ENCODE results near the gene ZBTB16. TPM values are rescaled to one million over a fixed set of nuclear protein-coding genes. Genes with fewer than 3 reads are reported as not detected.

ZBTB16 gene
- total RNA-seq, 1 experiment from 2014 or later: 0.44 TPM

GRCh38 chr11:114065094-114065493 lies 5.6 kb downstream of the ZBTB16 start:
- H3K9me2 ChIP-seq (ENCODE audit: insufficient read depth): no peaks in the 10 kb centered on the region

GRCh38 chr11:114066046-114066648 lies 6.6 kb downstream of the ZBTB16 start:
- H3K79me2 ChIP-seq (ENCODE audit: low read depth): no peaks in the 10 kb centered on the region
- ChIA-PET POLR2A (ENCODE audit: unreplicated experiment) (no interaction called here), CTCF (no interaction called here)
- DNase-seq: no peak
- BruUV-seq (replicated peaks): no TSS peak
- no peaks in the 10 kb centered on the region for H3F3A ChIP-seq (ENCODE audit: insufficient read depth, low read depth)
- no peaks in the 10 kb centered on the region for H3K9me3 ChIP-seq (ENCODE audit: insufficient read depth, low read depth)
- no peaks in the 10 kb centered on the region for H3K36me3 ChIP-seq (ENCODE audit: low read depth)
- H4K20me1 ChIP-seq (ENCODE audit: insufficient read depth): no peaks in the 10 kb centered on the region
- H3K4me1 ChIP-seq (replicated peaks; ENCODE audit: insufficient read depth): no peaks in the 10 kb centered on the region
- intact Hi-C loops (cut with micrococcal nuclease; ENCODE audit: unreplicated experiment): no loop called here
- H3K4me3 ChIP-seq: no peak overlapping the region
- H2AFZ ChIP-seq: no peak overlapping the region
- no peaks in the 10 kb centered on the region for H3K9me2 ChIP-seq (ENCODE audit: insufficient read depth)
- H3K27me3 ChIP-seq (ENCODE audit: insufficient read depth, low read depth): peaks cover 90% of the 10 kb centered on the region
- H3K4me2 ChIP-seq: no peak overlapping the region
- no peak for TF ChIP-seq CTCF (conservative IDR thresholded peaks at IDR 0.05)
- TF ChIP-seq EZH2 (IDR thresholded peaks at IDR 0.05; ENCODE audit: low read depth): no peak
- no peak overlapping the region for H3K27ac ChIP-seq

More at GRCh38 chr11:114065094-114065493, 5.6 kb downstream of the ZBTB16 start:
- ChIA-PET POLR2A (ENCODE audit: unreplicated experiment) (no interaction called here), CTCF (no interaction called here)
- peaks cover 80% of the 10 kb centered on the region for H3K27me3 ChIP-seq (ENCODE audit: insufficient read depth, low read depth)
- H3K4me1 ChIP-seq (replicated peaks; ENCODE audit: insufficient read depth): no peaks in the 10 kb centered on the region
- no peaks in the 10 kb centered on the region for H4K20me1 ChIP-seq (ENCODE audit: insufficient read depth)
- H3K9me3 ChIP-seq (ENCODE audit: insufficient read depth, low read depth): no peaks in the 10 kb centered on the region
- DNase-seq: no peak
- H3K27ac ChIP-seq: no peak overlapping the region
- no peaks in the 10 kb centered on the region for H3K36me3 ChIP-seq (ENCODE audit: low read depth)
- no peak for TF ChIP-seq CTCF (conservative IDR thresholded peaks at IDR 0.05)
- intact Hi-C loops (cut with micrococcal nuclease; ENCODE audit: unreplicated experiment): no loop called here
- no peak overlapping the region for H2AFZ ChIP-seq
- H3F3A ChIP-seq (ENCODE audit: insufficient read depth, low read depth): no peaks in the 10 kb centered on the region
- no peak overlapping the region for H3K4me2 ChIP-seq
- no peaks in the 10 kb centered on the region for H3K79me2 ChIP-seq (ENCODE audit: low read depth)
- H3K4me3 ChIP-seq: no peak overlapping the region
- BruUV-seq (replicated peaks): no TSS peak

- no peaks in the 10 kb centered on the region for H3K9me2 ChIP-seq (ENCODE audit: insufficient read depth)
- BruUV-seq (replicated peaks): no TSS peak
- ChIA-PET POLR2A (ENCODE audit: unreplicated experiment) (no interaction called here), CTCF (no interaction called here)
- H3F3A ChIP-seq (ENCODE audit: insufficient read depth, low read depth): no peaks in the 10 kb centered on the region
- no peaks in the 10 kb centered on the region for H4K20me1 ChIP-seq (ENCODE audit: insufficient read depth)
- H3K79me2 ChIP-seq (ENCODE audit: low read depth): no peaks in the 10 kb centered on the region
- no peak overlapping the region for H3K4me2 ChIP-seq
- peaks cover 96% of the 10 kb centered on the region for H3K27me3 ChIP-seq (ENCODE audit: insufficient read depth, low read depth)
- intact Hi-C loops (cut with micrococcal nuclease; ENCODE audit: unreplicated experiment): no loop called here
- no peaks in the 10 kb centered on the region for H3K4me1 ChIP-seq (replicated peaks; ENCODE audit: insufficient read depth)
- no peak overlapping the region for H3K27ac ChIP-seq
- no peak overlapping the region for H2AFZ ChIP-seq
- DNase-seq: no peak
- TF ChIP-seq EZH2 (IDR thresholded peaks at IDR 0.05; ENCODE audit: low read depth): no peak
- no peak for TF ChIP-seq CTCF (conservative IDR thresholded peaks at IDR 0.05)
- no peaks in the 10 kb centered on the region for H3K9me3 ChIP-seq (ENCODE audit: insufficient read depth, low read depth)
- H3K36me3 ChIP-seq (ENCODE audit: low read depth): no peaks in the 10 kb centered on the region
- H3K4me3 ChIP-seq: no peak overlapping the region
These were observed 8.8 kb downstream of the ZBTB16 start for GRCh38 chr11:114068327-114068726.
